ENCODE results near the gene SEC22B.
"Not testable (repeated sequence)": the region's sequence is repeated elsewhere in the genome, so short reads cannot be mapped to it uniquely, and the experiment has no call there.

Gene SEC22B

GRCh38 chr1:120176092-120176855, at the start of gene SEC22B:
Gene SEC22B, minus strand, starts transcription at chr1:120176520. Its CDS starts 139 bp downstream, at chr1:120176381.
- peak; percentile 88 for DNase-seq

- DNase-seq, result not testable (repeated sequence)
These were observed 41.6 kb upstream of the SEC22B start for GRCh38 chr1:120217933-120218332.

- DNase-seq, result not testable (repeated sequence)
These were observed 41.0 kb upstream of the SEC22B start for GRCh38 chr1:120217175-120217929.

- DNase-seq, result not testable (repeated sequence)
These were observed 37.3 kb upstream of the SEC22B start for GRCh38 chr1:120213606-120214005.

- not testable (repeated sequence) for DNase-seq
These were observed 34.4 kb upstream of the SEC22B start for GRCh38 chr1:120210754-120211153.

- not testable (repeated sequence) for DNase-seq
These were observed 20.8 kb upstream of the SEC22B start for GRCh38 chr1:120196863-120197775.

- not testable (repeated sequence) for DNase-seq
These were observed 12.3 kb upstream of the SEC22B start for GRCh38 chr1:120188626-120189025.

- not testable (repeated sequence) for DNase-seq
These were observed 5.9 kb upstream of the SEC22B start for GRCh38 chr1:120182176-120182707.

GRCh38 chr1:120179811-120180690, 3.7 kb upstream of the SEC22B start:
- not testable (repeated sequence) for DNase-seq

GRCh38 chr1:120178799-120179756, 2.8 kb upstream of the SEC22B start:
- DNase-seq, result no peak

- DNase-seq, result not testable (repeated sequence)
These were observed 1.7 kb upstream of the SEC22B start for GRCh38 chr1:120178058-120178457.

GRCh38 chr1:120175688-120176087, 632 bp downstream of the SEC22B start:
- DNase-seq, result peak; percentile 5

- not testable (repeated sequence) for DNase-seq
These were observed 11.6 kb downstream of the SEC22B start for GRCh38 chr1:120164761-120165160.

GRCh38 chr1:120162015-120162414, 14.3 kb downstream of the SEC22B start:
- DNase-seq, result not testable (repeated sequence)

GRCh38 chr1:120158495-120158894, 17.8 kb downstream of the SEC22B start:
- DNase-seq, result not testable (repeated sequence)

- DNase-seq, result not testable (repeated sequence)
These were observed 18.2 kb downstream of the SEC22B start for GRCh38 chr1:120158086-120158485.

- DNase-seq, result not testable (repeated sequence)
These were observed 26.0 kb downstream of the SEC22B start for GRCh38 chr1:120150138-120150822.

- not testable (repeated sequence) for DNase-seq
These were observed 26.8 kb downstream of the SEC22B start for GRCh38 chr1:120149420-120150059.

- DNase-seq, result peak; percentile 0
These were observed 30.5 kb downstream of the SEC22B start for GRCh38 chr1:120145806-120146205.
